HepG2 (cell line): ENCODE results near the gene KRT76. TPM values are rescaled to one million over a fixed set of nuclear protein-coding genes. Genes with fewer than 3 reads are reported as not detected.
"Not testable (repeated sequence)": the region's sequence is repeated elsewhere in the genome, so short reads cannot be mapped to it uniquely, and the experiment has no call there.

Experiments used
- ATAC-seq: fragments of 200-7000 bp; cut with Tn5 transposase; 3 replicates; pipeline ENCODE4 v1.9.1; 2020; ENCODE audit warnings: mild to moderate bottlenecking, moderate library complexity
- BruUV-seq: library from RNA; stranded (reverse); fragments of 400-500 nt; replicated peaks from 2 replicates; lab custom pipeline; 2021; lab: Mats Ljungman, UMichigan
- CTCF ChIA-PET: fragments of 300-600 bp; formaldehyde crosslinking; extraction: SDS; loops from one replicate; lab custom pipeline; 2021; ENCODE audit warnings: low total read pairs, inconsistent platforms, low intra/inter-chr PET ratio; lab: Yijun Ruan, JAX
- POLR2A ChIA-PET: fragments of 350-600 bp; sonication (Branson Sonifier 250); formaldehyde crosslinking; loops from one replicate; lab custom pipeline; 2020; ENCODE audit warnings: antibody characterized with exemption, inconsistent platforms; lab: Yijun Ruan, JAX
- DNase-seq: peaks from one replicate; pipeline ENCODE4 v3.0.0-alpha.2; 2015; ENCODE audit warnings: low spot score
- FAIRE-seq: peaks from 3 replicates; lab custom pipeline; 2011; peaks lifted over from hg19 to GRCh38; lab: Jason Lieb, UNC
- H2AFZ ChIP-seq: one replicate; pipeline ENCODE4 v1.6.1; 2011; ENCODE audit warnings: low read length, inconsistent platforms
- H3K27ac ChIP-seq: fragments of 300-600 bp; 3 replicates; pipeline ENCODE4 v1.8.0; 2011; ENCODE audit warnings: mixed run types, mild to moderate bottlenecking, mixed read lengths, low read length, inconsistent platforms; ENCODE audit not compliant: insufficient read depth; ENCODE audit errors: extremely low read length
- H3K27me3 ChIP-seq, 2 experiments: fragments of 200-600 bp in 1 of 2; 2 replicates in 1 of 2; 3 replicates in 1 of 2; pipeline versions ENCODE4 v1.6.0 to v1.8.0; 2011; ENCODE audit warnings: low read length in 2 of 2, mild to moderate bottlenecking in 2 of 2, moderate library complexity in 2 of 2, inconsistent platforms in 1 of 2; ENCODE audit not compliant: insufficient read depth in 2 of 2, control insufficient read depth in 1 of 2
- H3K36me3 ChIP-seq, 2 experiments: fragments of 200-600 bp in 1 of 2; replicated peaks in 1 of 2; 2 replicates in 1 of 2; 3 replicates in 1 of 2; pipeline versions ENCODE4 v1.5.1 to v1.8.0; 2011; ENCODE audit warnings: low read length in 2 of 2, inconsistent platforms in 1 of 2; ENCODE audit not compliant: insufficient read depth in 2 of 2, control insufficient read depth in 1 of 2
- H3K4me1 ChIP-seq: 2 replicates; pipeline ENCODE4 v1.5.1; 2012; ENCODE audit warnings: low read length, inconsistent platforms; ENCODE audit not compliant: insufficient read depth
- H3K4me2 ChIP-seq: 2 replicates; pipeline ENCODE4 v1.6.0; 2011; ENCODE audit warnings: low read depth, low read length, inconsistent platforms
- H3K4me3 ChIP-seq, 3 experiments: fragments of 200-600 bp in 1 of 3; sonication (generic), shearing (Covaris generic) in 1 of 3; replicated peaks in 1 of 3; 2 replicates each; pipeline ENCODE4 v1.5.1; 2011 to 2016; ENCODE audit warnings: low read length in 3 of 3, inconsistent platforms in 2 of 3, low read depth in 2 of 3, mild to moderate bottlenecking in 2 of 3, control low read depth in 1 of 3, mixed read lengths in 1 of 3; ENCODE audit not compliant: insufficient read depth in 1 of 3
- H3K79me2 ChIP-seq: one replicate; pipeline ENCODE4 v1.6.1; 2011; ENCODE audit warnings: low read length, inconsistent platforms; ENCODE audit not compliant: insufficient read depth
- H3K9ac ChIP-seq: 2 replicates; pipeline ENCODE4 v1.6.0; 2011; ENCODE audit warnings: mild to moderate bottlenecking, low read depth, low read length, inconsistent platforms; ENCODE audit not compliant: insufficient read depth
- H3K9me3 ChIP-seq: 2 replicates; pipeline ENCODE4 v1.5.1; 2012; ENCODE audit warnings: mild to moderate bottlenecking, low read length
- H4K20me1 ChIP-seq: 2 replicates; pipeline ENCODE4 v1.6.0; 2011; ENCODE audit warnings: inconsistent platforms, mild to moderate bottlenecking, low read length, moderate library complexity; ENCODE audit not compliant: insufficient read depth
- BCL6 ChIP-seq: IDR thresholded peaks from 2 replicates; pipeline ENCODE4 v1.6.1; 2016; ENCODE audit warnings: missing genetic modification reagents, missing compliant biosample characterization
- CBX2 ChIP-seq, 2 experiments: fragments of 200-600 bp in 1 of 2; sonication (generic); formaldehyde crosslinking in 1 of 2; IDR thresholded peaks; 2 replicates each; pipeline versions ENCODE4 v1.7.0 to v1.8.1; 2018 to 2022; ENCODE audit warnings: low read depth in 2 of 2, low read length in 1 of 2, mild to moderate bottlenecking in 1 of 2, missing genetic modification reagents in 1 of 2
- FOSL1 ChIP-seq: sonication (generic); formaldehyde crosslinking; IDR thresholded peaks from 2 replicates; pipeline ENCODE4 v1.9.0; 2021; ENCODE audit warnings: missing genetic modification reagents, borderline replicate concordance
- HCFC1 ChIP-seq: fragments of 150-350 bp; IDR thresholded peaks from 2 replicates; pipeline ENCODE4 v1.6.1; 2014; ENCODE audit warnings: low read depth, low read length
- TBX2 ChIP-seq: sonication (generic); formaldehyde crosslinking; IDR thresholded peaks from 2 replicates; pipeline ENCODE4 v1.5.0; 2020; ENCODE audit warnings: missing genetic modification reagents, mild to moderate bottlenecking, borderline replicate concordance
- THAP11 ChIP-seq: IDR thresholded peaks from 2 replicates; pipeline ENCODE4 v1.6.1; 2016; ENCODE audit warnings: missing biosample characterization, missing genetic modification reagents
- TP53 ChIP-seq: sonication (generic); formaldehyde crosslinking; conservative IDR thresholded peaks from 2 replicates; pipeline ENCODE4 v1.4.0; 2020; ENCODE audit warnings: missing genetic modification reagents
- ZNF777 ChIP-seq: sonication (generic); formaldehyde crosslinking; IDR thresholded peaks from 2 replicates; pipeline ENCODE4 v1.4.0; 2020; ENCODE audit warnings: missing genetic modification reagents
- ZNF782 ChIP-seq: sonication (generic); formaldehyde crosslinking; IDR thresholded peaks from 2 replicates; pipeline ENCODE4 v1.4.0; 2020; ENCODE audit warnings: missing genetic modification reagents, mild to moderate bottlenecking, borderline replicate concordance
- ZNF879 ChIP-seq: sonication (generic); formaldehyde crosslinking; IDR thresholded peaks from 2 replicates; pipeline ENCODE4 v1.8.1; 2023; ENCODE audit warnings: missing genetic modification reagents
- WGBS: methylation state at CpG from one replicate; pipeline ENCODE4 v1.1.6; 2017; ENCODE audit warnings: low lambda C conversion rate; 5-methylcytosine and 5-hydroxymethylcytosine counted together
- in situ Hi-C: cut with HindIII; loops from 2 replicates; pipeline ENCODE4 v1.10.0; 2017; ENCODE audit warnings: low pct_unique_long_range_greater_than_20kb; ENCODE audit not compliant: extremely low pct_ligation_motif_present
- intact Hi-C: fragments of 100-400 bp; cut with micrococcal nuclease; formaldehyde crosslinking; loops from one replicate; pipeline ENCODE4 v1.10.0; 2022; ENCODE audit not compliant: unreplicated experiment
- polyA plus RNA-seq, 8 experiments: library from polyadenylated mRNA; depleted of rRNA in 3 of 8; stranded (reverse) in 7 of 8; unstranded in 1 of 8; fragments of >200 nt; fragmentation: Illumina TruSeq in 4 of 8; extraction: Trizol in 4 of 8; gene quantifications; 2 replicates each; pipeline versions ENCODE4 v1.2.1 to v1.2.3, GENCODE V29; 2011 to 2016; ENCODE audit warnings: low read depth in 4 of 8, missing spikeins in 1 of 8, mixed read lengths in 1 of 8; ENCODE audit not compliant: insufficient read depth in 1 of 8
- total RNA-seq, 5 experiments: library from RNA; depleted of rRNA; stranded (reverse); fragments of >200 nt; fragmentation: Illumina TruSeq; extraction: Trizol; gene quantifications; 2 replicates each; pipeline ENCODE4 v1.2.3, GENCODE V29; 2016; ENCODE audit warnings: low read depth in 1 of 5

KRT76 gene
- total and polyA plus RNA-seq, 2 of the 13 experiments (the other 11 are each of a cell fraction or from before 2014, with no cell fraction given) = not detected

- no peak for DNase-seq
- H4K20me1 ChIP-seq = no peaks in the 10 kb centered on the region
- BruUV-seq = no TSS peak
- H2AFZ ChIP-seq = no peak overlapping the region
- H3K36me3 ChIP-seq = no peaks in the 10 kb centered on the region
- peaks cover 1 to 5% of the 10 kb centered on the region in 2 experiments; a peak in 3 of 5 replicates for H3K27me3 ChIP-seq
- no peaks in the 10 kb centered on the region for H3K4me1 ChIP-seq
- H3K4me3 ChIP-seq = no peak overlapping the region
- H3K9ac ChIP-seq = no peak overlapping the region
- ChIA-PET CTCF (no interaction called here), POLR2A (no interaction called here)
- H3K27ac ChIP-seq = no peak overlapping the region
- in situ Hi-C loops (no loop called here), intact Hi-C loops (no loop called here)
- H3K79me2 ChIP-seq = no peaks in the 10 kb centered on the region
- TF ChIP-seq CBX2 (IDR thresholded peaks at IDR 0.05; ENCODE audit: low read depth, low read length) (no peak), CBX2 (CRISPR knock-in tag; IDR thresholded peaks at IDR 0.05; ENCODE audit: low read depth) (no peak), ZNF879 (CRISPR knock-in tag) (no peak), HCFC1 (no peak), FOSL1 (CRISPR knock-in tag) (no peak), TP53 (CRISPR knock-in tag) (no peak), THAP11 (no peak), TBX2 (no peak), ZNF777 (CRISPR knock-in tag) (no peak), BCL6 (CRISPR knock-in tag) (no peak), ZNF782 (CRISPR knock-in tag) (no peak)
- H3K9me3 ChIP-seq = no peaks in the 10 kb centered on the region
- no peak for ATAC-seq
- no peak overlapping the region for H3K4me2 ChIP-seq
- FAIRE-seq = no peak
Measured at GRCh38 chr12:52751795-52752194, 25.4 kb downstream of the KRT76 start.

- H4K20me1 ChIP-seq, BruUV-seq, H3K79me2 ChIP-seq, FAIRE-seq, H3K4me2 ChIP-seq, in situ Hi-C loops, H3K4me3 ChIP-seq, H2AFZ ChIP-seq, H3K4me1 ChIP-seq, CTCF ChIA-PET, intact Hi-C loops, ATAC-seq, DNase-seq, H3K27me3 ChIP-seq, H3K27ac ChIP-seq, H3K9ac ChIP-seq, POLR2A ChIA-PET, H3K36me3 ChIP-seq, H3K9me3 ChIP-seq: not testable (repeated sequence)
- WGBS = 0% methylated on average over 3 of the region's 3 CpGs
Measured at GRCh38 chr12:52750532-52750931, 26.6 kb downstream of the KRT76 start.
